Measurements from ENCODE around the gene ZNF665.
A peak's percentile ranks its signal among the peaks of the same experiment; 100 is the strongest.
"Not testable (repeated sequence)": the region's sequence is repeated elsewhere in the genome, so short reads cannot be mapped to it uniquely, and the experiment has no call there.

ZNF665 gene

GRCh38 chr19:53189691-53190198 lies 3.4 kb downstream of the ZNF665 start:
- not testable (repeated sequence) for DNase-seq (ENCODE audit: low read depth); H3K4me1 ChIP-seq (ENCODE audit: control insufficient read depth, insufficient read depth, low read length); H3K36me3 ChIP-seq (ENCODE audit: control insufficient read depth, insufficient read depth, low read length, severe bottlenecking); H3K27me3 ChIP-seq (replicated peaks; ENCODE audit: control insufficient read depth, insufficient read depth, low read length); H3K9ac ChIP-seq (ENCODE audit: low read length); H3K9me3 ChIP-seq (ENCODE audit: control insufficient read depth, low read length); H3K4me3 ChIP-seq (ENCODE audit: low read length)

- H3K9me3 ChIP-seq (ENCODE audit: control insufficient read depth, low read length); H3K9ac ChIP-seq (ENCODE audit: low read length); DNase-seq (ENCODE audit: low read depth); H3K4me3 ChIP-seq (ENCODE audit: low read length); H3K4me1 ChIP-seq (ENCODE audit: control insufficient read depth, insufficient read depth, low read length); H3K27me3 ChIP-seq (replicated peaks; ENCODE audit: control insufficient read depth, insufficient read depth, low read length): not testable (repeated sequence)
- H3K36me3 ChIP-seq (ENCODE audit: control insufficient read depth, insufficient read depth, low read length, severe bottlenecking): peaks cover 13% of the 10 kb centered on the region
These were observed 7.8 kb downstream of the ZNF665 start for GRCh38 chr19:53185155-53185882.

GRCh38 chr19:53183146-53183764 lies 9.9 kb downstream of the ZNF665 start:
- DNase-seq (ENCODE audit: low read depth): peak; percentile 55
- peaks cover 13% of the 10 kb centered on the region for H3K9me3 ChIP-seq (ENCODE audit: control insufficient read depth, low read length)
- H3K27me3 ChIP-seq (replicated peaks; ENCODE audit: control insufficient read depth, insufficient read depth, low read length): no peaks in the 10 kb centered on the region
- no peak overlapping the region for H3K9ac ChIP-seq (ENCODE audit: low read length)
- peaks cover 6% of the 10 kb centered on the region for H3K4me1 ChIP-seq (ENCODE audit: control insufficient read depth, insufficient read depth, low read length)
- H3K36me3 ChIP-seq (ENCODE audit: control insufficient read depth, insufficient read depth, low read length, severe bottlenecking): peaks cover 18% of the 10 kb centered on the region
- H3K4me3 ChIP-seq (ENCODE audit: low read length): no peak overlapping the region

- Histone ChIP-seq H3K27me3 (replicated peaks; ENCODE audit: control insufficient read depth, insufficient read depth, low read length) (no peaks in the 10 kb centered on the region), H3K9ac (ENCODE audit: low read length) (no peak overlapping the region), H3K4me1 (ENCODE audit: control insufficient read depth, insufficient read depth, low read length) (peaks cover 6% of the 10 kb centered on the region), H3K9me3 (ENCODE audit: control insufficient read depth, low read length) (peaks cover 17% of the 10 kb centered on the region), H3K36me3 (ENCODE audit: control insufficient read depth, insufficient read depth, low read length, severe bottlenecking) (peaks cover 25% of the 10 kb centered on the region), H3K4me3 (ENCODE audit: low read length) (no peak overlapping the region)
- peak; percentile 22 for DNase-seq (ENCODE audit: low read depth)
These were observed 11.0 kb downstream of the ZNF665 start for GRCh38 chr19:53182202-53182601.

- Histone ChIP-seq H3K36me3 (ENCODE audit: control insufficient read depth, insufficient read depth, low read length, severe bottlenecking) (peaks cover 39% of the 10 kb centered on the region), H3K4me3 (ENCODE audit: low read length) (no peak overlapping the region), H3K9me3 (ENCODE audit: control insufficient read depth, low read length) (peaks cover 44% of the 10 kb centered on the region), H3K27me3 (replicated peaks; ENCODE audit: control insufficient read depth, insufficient read depth, low read length) (no peaks in the 10 kb centered on the region), H3K4me1 (ENCODE audit: control insufficient read depth, insufficient read depth, low read length) (no peaks in the 10 kb centered on the region), H3K9ac (ENCODE audit: low read length) (no peak overlapping the region)
- no peak for DNase-seq (ENCODE audit: low read depth)
These were observed 15.2 kb downstream of the ZNF665 start for GRCh38 chr19:53177986-53178385.

GRCh38 chr19:53172889-53173288 lies 20.3 kb downstream of the ZNF665 start:
- Histone ChIP-seq H3K9me3 (ENCODE audit: control insufficient read depth, low read length) (peaks cover 61% of the 10 kb centered on the region), H3K36me3 (ENCODE audit: control insufficient read depth, insufficient read depth, low read length, severe bottlenecking) (peaks cover 24% of the 10 kb centered on the region), H3K4me3 (ENCODE audit: low read length) (no peak overlapping the region), H3K4me1 (ENCODE audit: control insufficient read depth, insufficient read depth, low read length) (no peaks in the 10 kb centered on the region), H3K9ac (ENCODE audit: low read length) (no peak overlapping the region), H3K27me3 (replicated peaks; ENCODE audit: control insufficient read depth, insufficient read depth, low read length) (no peaks in the 10 kb centered on the region)
- DNase-seq (ENCODE audit: low read depth): no peak

GRCh38 chr19:53165691-53166091 lies 27.5 kb downstream of the ZNF665 start:
- H3K36me3 ChIP-seq (ENCODE audit: control insufficient read depth, insufficient read depth, low read length, severe bottlenecking): peaks cover 30% of the 10 kb centered on the region
- no peak for DNase-seq (ENCODE audit: low read depth)
- no peak overlapping the region for H3K9ac ChIP-seq (ENCODE audit: low read length)
- H3K27me3 ChIP-seq (replicated peaks; ENCODE audit: control insufficient read depth, insufficient read depth, low read length): no peaks in the 10 kb centered on the region
- peak overlapping the region; percentile 63 for H3K4me3 ChIP-seq (ENCODE audit: low read length)
- H3K4me1 ChIP-seq (ENCODE audit: control insufficient read depth, insufficient read depth, low read length): no peaks in the 10 kb centered on the region
- H3K9me3 ChIP-seq (ENCODE audit: control insufficient read depth, low read length): peaks cover 81% of the 10 kb centered on the region

GRCh38 chr19:53161123-53161522 lies 32.0 kb downstream of the ZNF665 start:
- Histone ChIP-seq H3K27me3 (replicated peaks; ENCODE audit: control insufficient read depth, insufficient read depth, low read length) (no peaks in the 10 kb centered on the region), H3K9ac (ENCODE audit: low read length) (no peak overlapping the region), H3K36me3 (ENCODE audit: control insufficient read depth, insufficient read depth, low read length, severe bottlenecking) (peaks cover 19% of the 10 kb centered on the region), H3K9me3 (ENCODE audit: control insufficient read depth, low read length) (peaks cover 52% of the 10 kb centered on the region), H3K4me1 (ENCODE audit: control insufficient read depth, insufficient read depth, low read length) (peaks cover 8% of the 10 kb centered on the region), H3K4me3 (ENCODE audit: low read length) (no peak overlapping the region)
- no peak for DNase-seq (ENCODE audit: low read depth)

- Histone ChIP-seq H3K4me1 (ENCODE audit: control insufficient read depth, insufficient read depth, low read length) (peaks cover 8% of the 10 kb centered on the region), H3K36me3 (ENCODE audit: control insufficient read depth, insufficient read depth, low read length, severe bottlenecking) (peaks cover 13% of the 10 kb centered on the region), H3K9ac (ENCODE audit: low read length) (no peak overlapping the region), H3K9me3 (ENCODE audit: control insufficient read depth, low read length) (peaks cover 45% of the 10 kb centered on the region), H3K4me3 (ENCODE audit: low read length) (no peak overlapping the region), H3K27me3 (replicated peaks; ENCODE audit: control insufficient read depth, insufficient read depth, low read length) (no peaks in the 10 kb centered on the region)
- DNase-seq (ENCODE audit: low read depth): no peak
These were observed 32.8 kb downstream of the ZNF665 start for GRCh38 chr19:53160350-53160749.

GRCh38 chr19:53158119-53158656 lies 35.0 kb downstream of the ZNF665 start:
- peaks cover 23% of the 10 kb centered on the region for H3K9me3 ChIP-seq (ENCODE audit: control insufficient read depth, low read length)
- H3K36me3 ChIP-seq (ENCODE audit: control insufficient read depth, insufficient read depth, low read length, severe bottlenecking): peaks cover 4% of the 10 kb centered on the region
- peaks cover 8% of the 10 kb centered on the region for H3K4me1 ChIP-seq (ENCODE audit: control insufficient read depth, insufficient read depth, low read length)
- H3K4me3 ChIP-seq (ENCODE audit: low read length): peak overlapping the region; percentile 83
- H3K27me3 ChIP-seq (replicated peaks; ENCODE audit: control insufficient read depth, insufficient read depth, low read length): no peaks in the 10 kb centered on the region
- peak; percentile 69 for DNase-seq (ENCODE audit: low read depth)
- H3K9ac ChIP-seq (ENCODE audit: low read length): peak overlapping the region; percentile 81

- DNase-seq (ENCODE audit: low read depth): peak; percentile 48
- Histone ChIP-seq H3K36me3 (ENCODE audit: control insufficient read depth, insufficient read depth, low read length, severe bottlenecking) (peaks cover 4% of the 10 kb centered on the region), H3K4me3 (ENCODE audit: low read length) (peak overlapping the region; percentile 83), H3K4me1 (ENCODE audit: control insufficient read depth, insufficient read depth, low read length) (peaks cover 8% of the 10 kb centered on the region), H3K9me3 (ENCODE audit: control insufficient read depth, low read length) (peaks cover 19% of the 10 kb centered on the region), H3K9ac (ENCODE audit: low read length) (peak overlapping the region; percentile 81), H3K27me3 (replicated peaks; ENCODE audit: control insufficient read depth, insufficient read depth, low read length) (no peaks in the 10 kb centered on the region)
These were observed 35.5 kb downstream of the ZNF665 start for GRCh38 chr19:53157626-53158025.

Measured in adipocyte (in vitro differentiated cells).